GM18861 (cell line): Measurements from ENCODE around the gene NDNF.

Experiments
- ATAC-seq: cut with Tn5 transposase; IDR thresholded peaks from one replicate; pipeline ENCODE4 v1.9.1; 2021; ENCODE audit not compliant: unreplicated experiment

NDNF gene

GRCh38 chr4:121016611-121017010 lies 55.7 kb downstream of the NDNF start:
- ATAC-seq, result no peak

- ATAC-seq, result no peak
Measured at GRCh38 chr4:121015421-121015820, 56.9 kb downstream of the NDNF start.

- no peak for ATAC-seq
Measured at GRCh38 chr4:121014544-121014943, 57.8 kb downstream of the NDNF start.

GRCh38 chr4:121011780-121012340 lies 60.5 kb downstream of the NDNF start:
- no peak for ATAC-seq

GRCh38 chr4:121011138-121011537 lies 61.2 kb downstream of the NDNF start:
- ATAC-seq, result no peak

- ATAC-seq, result no peak
Measured at GRCh38 chr4:121009578-121010478, 62.5 kb downstream of the NDNF start.

- ATAC-seq, result no peak
Measured at GRCh38 chr4:121007660-121008059, 64.7 kb downstream of the NDNF start.

GRCh38 chr4:121003863-121004262 lies 68.5 kb downstream of the NDNF start:
- no peak for ATAC-seq

GRCh38 chr4:120995266-120996010 lies 76.9 kb downstream of the NDNF start:
- no peak for ATAC-seq

- ATAC-seq, result no peak
Measured at GRCh38 chr4:120994521-120994920, 77.8 kb downstream of the NDNF start.

GRCh38 chr4:120991885-120992284 lies 80.5 kb downstream of the NDNF start:
- no peak for ATAC-seq

- no peak for ATAC-seq
Measured at GRCh38 chr4:120990246-120990645, 82.1 kb downstream of the NDNF start.
